Peyer's patch (tissue), 4 donors: ENCODE data around the gene EFL1. TPM values are rescaled to one million over a fixed set of nuclear protein-coding genes. Genes with fewer than 3 reads are reported as not detected.

ENCODE experiments used
- DNase-seq, 3 donors: peaks; one replicate each; pipeline ENCODE4 v3.0.0-alpha.2; 2017 to 2019
- H3K27ac ChIP-seq, 4 donors: fragments of 200-600 bp; sonication (generic); one replicate each; pipeline ENCODE4 v1.5.1; 2016 to 2019
- H3K27me3 ChIP-seq, 2 donors: fragments of 200-600 bp; sonication (generic); one replicate each; pipeline ENCODE4 v1.5.1; 2019
- H3K36me3 ChIP-seq, 3 donors: fragments of 200-600 bp; sonication (generic); one replicate each; pipeline ENCODE4 v1.5.1; 2016 to 2019
- H3K4me1 ChIP-seq, 4 donors: fragments of 200-600 bp; sonication (generic); one replicate each; pipeline ENCODE4 v1.5.1; 2016 to 2019
- H3K4me3 ChIP-seq, 4 donors: fragments of 200-600 bp; sonication (generic); 1 replicate in 3 of 4; 2 replicates in 1 of 4; pipeline ENCODE4 v1.5.1; 2016 to 2019; ENCODE audit warnings: mild to moderate bottlenecking in 1 of 4
- H3K9me3 ChIP-seq, 4 donors: fragments of 200-600 bp; sonication (generic); one replicate each; pipeline ENCODE4 v1.5.1; 2016 to 2019; ENCODE audit warnings: mild to moderate bottlenecking in 1 of 4
- POLR2A ChIP-seq, 2 donors: fragments of 450-650 bp; IDR thresholded peaks; one replicate each; pipeline ENCODE4 v1.5.1; 2017; ENCODE audit warnings: antibody characterized with exemption in 2 of 2, mild to moderate bottlenecking in 2 of 2, moderate library complexity in 2 of 2
- total RNA-seq, 4 donors: library from RNA; depleted of rRNA; stranded (reverse); fragments of >200 nt; gene quantifications; one replicate each; pipeline ENCODE4 v1.1.0, GENCODE V29; 2016
- TF ChIP-seq, protein P1 (sequence below), 6 experiments: fragments of 450-650 bp in 4 of 6; fragments of 200-600 bp in 2 of 6; sonication (generic) in 1 of 6; IDR thresholded peaks; one replicate each; pipeline ENCODE4 v1.5.1; 2017 to 2019; ENCODE audit warnings: antibody characterized with exemption in 6 of 6, mild to moderate bottlenecking in 3 of 6, moderate library complexity in 1 of 6

EFL1 gene
- total RNA-seq, 4 donors from 2014 or later: 32.2 to 43.9 (median 40.0) TPM

DNA sequence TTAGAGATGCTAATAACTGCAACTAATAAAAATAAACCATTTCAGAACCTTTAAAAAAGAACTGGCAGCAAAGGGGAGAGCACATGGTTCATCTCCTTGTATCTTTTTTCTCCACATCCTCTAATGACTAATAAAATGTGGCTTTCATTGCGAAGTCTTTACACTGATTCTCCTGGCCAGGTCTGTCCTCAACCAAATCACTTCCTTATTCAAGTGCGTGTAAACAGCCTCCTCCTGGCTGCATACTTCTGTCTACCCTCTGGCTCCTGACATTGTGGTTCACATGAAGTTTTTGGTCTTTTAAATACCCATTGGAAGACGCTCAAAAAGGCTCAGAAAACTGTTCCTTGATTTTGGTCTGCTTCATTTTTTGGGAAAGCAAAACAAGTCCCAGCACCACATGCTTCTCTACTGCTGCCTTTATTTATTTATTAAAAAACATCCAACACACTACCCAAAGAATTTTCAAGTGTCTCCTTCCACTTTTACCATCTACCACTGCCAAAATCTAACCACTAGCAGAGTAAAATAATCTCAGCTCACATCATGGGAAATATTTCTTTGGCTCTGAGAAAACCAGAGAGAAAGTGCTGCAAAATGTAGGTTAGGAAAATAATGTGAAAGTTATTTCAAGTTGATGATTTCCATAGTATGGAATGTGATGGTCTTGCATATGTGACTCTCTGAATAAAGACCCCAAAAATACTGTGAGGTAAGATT lies 85.1 kb downstream of the EFL1 start:
- H3K36me3 ChIP-seq: peaks cover 0 to 8% (median 0%) of the 10 kb centered on the region in 3 donors
- no peaks in the 10 kb centered on the region for H3K27me3 ChIP-seq
- H3K27ac ChIP-seq: no peak overlapping the region
- H3K4me3 ChIP-seq: no peak overlapping the region
- no peak for DNase-seq
- TF ChIP-seq, protein P1, sequence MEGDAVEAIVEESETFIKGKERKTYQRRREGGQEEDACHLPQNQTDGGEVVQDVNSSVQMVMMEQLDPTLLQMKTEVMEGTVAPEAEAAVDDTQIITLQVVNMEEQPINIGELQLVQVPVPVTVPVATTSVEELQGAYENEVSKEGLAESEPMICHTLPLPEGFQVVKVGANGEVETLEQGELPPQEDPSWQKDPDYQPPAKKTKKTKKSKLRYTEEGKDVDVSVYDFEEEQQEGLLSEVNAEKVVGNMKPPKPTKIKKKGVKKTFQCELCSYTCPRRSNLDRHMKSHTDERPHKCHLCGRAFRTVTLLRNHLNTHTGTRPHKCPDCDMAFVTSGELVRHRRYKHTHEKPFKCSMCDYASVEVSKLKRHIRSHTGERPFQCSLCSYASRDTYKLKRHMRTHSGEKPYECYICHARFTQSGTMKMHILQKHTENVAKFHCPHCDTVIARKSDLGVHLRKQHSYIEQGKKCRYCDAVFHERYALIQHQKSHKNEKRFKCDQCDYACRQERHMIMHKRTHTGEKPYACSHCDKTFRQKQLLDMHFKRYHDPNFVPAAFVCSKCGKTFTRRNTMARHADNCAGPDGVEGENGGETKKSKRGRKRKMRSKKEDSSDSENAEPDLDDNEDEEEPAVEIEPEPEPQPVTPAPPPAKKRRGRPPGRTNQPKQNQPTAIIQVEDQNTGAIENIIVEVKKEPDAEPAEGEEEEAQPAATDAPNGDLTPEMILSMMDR (IDR thresholded peaks at IDR 0.05): no peak
- TF ChIP-seq POLR2A (IDR thresholded peaks at IDR 0.05): no peak
- no peaks in the 10 kb centered on the region for H3K9me3 ChIP-seq
- H3K4me1 ChIP-seq: peaks cover 0 to 7% (median 0%) of the 10 kb centered on the region in 4 donors

DNA sequence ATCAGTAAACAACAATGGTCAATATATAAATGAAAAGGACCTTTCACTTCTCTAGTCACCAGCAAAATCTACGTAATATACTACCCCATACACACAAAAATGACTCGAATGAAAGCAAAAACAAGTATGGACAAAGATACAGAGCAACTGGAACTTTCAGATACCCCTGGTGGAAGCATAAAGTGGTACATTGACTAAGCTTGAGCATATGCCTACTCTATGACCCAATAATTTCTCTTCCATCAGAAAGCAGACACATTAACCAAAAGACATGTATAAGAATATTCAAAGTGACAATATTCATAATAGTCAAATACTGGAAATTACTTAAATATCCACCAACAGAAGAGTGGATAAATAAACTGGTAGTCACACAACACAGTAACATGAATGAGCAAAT lies 86.0 kb downstream of the EFL1 start:
- no peak for DNase-seq
- Histone ChIP-seq H3K4me3 (no peak overlapping the region), H3K9me3 (no peaks in the 10 kb centered on the region), H3K36me3 (peaks cover 0 to 3% (median 0%) of the 10 kb centered on the region in 3 donors), H3K27me3 (no peaks in the 10 kb centered on the region), H3K4me1 (peaks cover 0 to 7% (median 0%) of the 10 kb centered on the region in 4 donors), H3K27ac (no peak overlapping the region)
- TF ChIP-seq POLR2A (IDR thresholded peaks at IDR 0.05): no peak
- TF ChIP-seq, protein P1 (IDR thresholded peaks at IDR 0.05): no peak

DNA sequence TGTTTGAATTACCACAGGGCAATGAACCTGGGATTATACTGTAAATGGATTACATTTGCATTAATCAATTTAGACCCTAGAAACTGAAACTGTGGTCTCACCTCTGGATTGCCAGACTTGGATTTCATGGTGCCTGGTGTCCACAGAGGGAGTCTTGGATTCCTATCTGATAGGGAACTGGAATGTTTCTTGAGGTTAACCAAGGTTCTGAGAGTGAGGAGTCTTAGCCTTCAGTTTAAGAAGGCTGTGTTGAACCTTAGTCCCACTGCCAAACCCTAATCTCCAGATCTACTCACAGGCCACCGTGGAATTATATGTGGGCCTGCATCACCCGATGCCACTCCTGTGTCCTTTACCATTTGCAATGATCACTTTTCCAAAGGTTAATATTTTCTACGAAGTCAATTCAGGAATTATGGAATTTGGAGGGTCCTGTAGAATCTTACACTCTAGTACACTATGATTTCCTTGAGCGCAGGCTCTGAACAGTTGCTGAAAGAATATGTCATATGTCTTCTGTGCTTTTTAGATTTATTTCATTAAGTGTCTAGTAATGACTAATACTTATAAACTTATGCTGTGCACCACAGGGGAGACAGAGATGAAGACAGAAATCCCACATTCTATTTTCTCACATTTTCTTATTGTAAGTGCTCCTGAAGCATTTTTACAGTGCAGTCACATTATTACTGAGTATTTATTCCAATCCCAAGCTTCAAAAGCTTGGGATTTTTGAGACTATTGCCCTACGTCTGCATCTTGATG lies 87.9 kb downstream of the EFL1 start:
- H3K36me3 ChIP-seq: no peaks in the 10 kb centered on the region
- H3K4me3 ChIP-seq: no peak overlapping the region
- no peak for DNase-seq
- no peak overlapping the region for H3K27ac ChIP-seq
- no peaks in the 10 kb centered on the region for H3K9me3 ChIP-seq
- no peak for TF ChIP-seq POLR2A (IDR thresholded peaks at IDR 0.05)
- TF ChIP-seq, protein P1 (IDR thresholded peaks at IDR 0.05): no peak
- peaks cover 0 to 7% (median 0%) of the 10 kb centered on the region in 4 donors for H3K4me1 ChIP-seq
- no peaks in the 10 kb centered on the region for H3K27me3 ChIP-seq

DNA sequence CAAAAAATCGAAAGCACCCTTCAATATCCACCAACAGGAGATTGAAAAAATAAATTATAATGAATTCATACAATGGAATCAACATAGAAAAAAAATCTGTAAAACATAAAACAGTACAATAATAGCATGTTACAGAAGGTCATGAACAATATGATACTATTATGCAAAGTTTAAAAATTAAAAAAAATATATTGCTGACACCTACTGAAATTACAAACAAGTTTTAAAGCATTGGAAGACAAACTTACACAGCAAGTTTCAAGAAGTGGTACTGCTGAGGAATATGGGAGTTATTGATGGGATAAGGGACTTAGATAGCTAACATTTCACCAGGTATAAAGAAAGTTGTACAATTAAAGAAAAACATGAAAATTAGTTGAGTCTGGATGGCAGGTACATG lies 89.4 kb downstream of the EFL1 start:
- no peak for DNase-seq
- no peak overlapping the region for H3K4me3 ChIP-seq
- no peak overlapping the region for H3K27ac ChIP-seq
- TF ChIP-seq POLR2A (IDR thresholded peaks at IDR 0.05): no peak
- TF ChIP-seq, protein P1 (IDR thresholded peaks at IDR 0.05): no peak
- H3K36me3 ChIP-seq: peaks cover 0 to 11% (median 0%) of the 10 kb centered on the region in 3 donors
- H3K4me1 ChIP-seq: peaks cover 0 to 3% (median 0%) of the 10 kb centered on the region in 4 donors
- no peaks in the 10 kb centered on the region for H3K9me3 ChIP-seq
- no peaks in the 10 kb centered on the region for H3K27me3 ChIP-seq

DNA sequence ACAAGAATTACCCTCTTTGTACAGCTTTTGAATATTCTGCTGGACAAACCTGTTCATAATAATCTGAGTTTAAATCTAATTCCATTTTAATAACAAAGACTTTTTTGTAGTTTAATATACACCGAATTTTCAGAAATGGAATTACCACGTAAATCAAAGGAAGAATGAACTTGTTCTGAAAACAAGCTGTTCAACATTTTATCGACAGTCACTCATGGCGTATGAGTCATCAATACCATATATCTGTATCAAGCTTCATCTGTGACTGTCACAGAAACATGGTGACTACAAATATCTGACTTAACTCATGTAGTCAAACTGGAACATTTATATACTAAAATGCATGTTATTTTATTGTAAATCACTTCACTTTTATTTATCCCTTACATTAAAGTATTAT lies 90.0 kb downstream of the EFL1 start:
- TF ChIP-seq POLR2A (IDR thresholded peaks at IDR 0.05): no peak
- TF ChIP-seq, protein P1 (IDR thresholded peaks at IDR 0.05): no peak
- no peaks in the 10 kb centered on the region for H3K4me1 ChIP-seq
- H3K27me3 ChIP-seq: no peaks in the 10 kb centered on the region
- peaks cover 0 to 11% (median 0%) of the 10 kb centered on the region in 3 donors for H3K36me3 ChIP-seq
- H3K9me3 ChIP-seq: no peaks in the 10 kb centered on the region
- no peak overlapping the region for H3K4me3 ChIP-seq
- no peak for DNase-seq
- no peak overlapping the region for H3K27ac ChIP-seq
